Panc1 (cell line): ENCODE measurements around the gene ATP8B3. TPM values are rescaled to one million over a fixed set of nuclear protein-coding genes. Genes with fewer than 3 reads are reported as not detected.

Experiments
- ATAC-seq: fragments of 200-7000 bp; cut with Tn5 transposase; 2 replicates; pipeline ENCODE4 v1.9.1; 2020; ENCODE audit warnings: mild to moderate bottlenecking, moderate library complexity
- BruUV-seq: library from RNA; stranded (reverse); fragments of 400-500 nt; replicated peaks from 2 replicates; lab custom pipeline; 2021; lab: Mats Ljungman, UMichigan
- CTCF ChIA-PET: fragments of 300-600 bp; sonication (Branson Sonifier 250); formaldehyde crosslinking; loops from one replicate; lab custom pipeline; 2022; ENCODE audit warnings: antibody characterized with exemption; lab: Charles Lee
- POLR2A ChIA-PET: fragments of 300-600 bp; sonication (Branson Sonifier 250); formaldehyde crosslinking; loops from one replicate; lab custom pipeline; 2022; ENCODE audit warnings: antibody characterized with exemption; lab: Charles Lee
- DNase-seq: peaks from one replicate; pipeline ENCODE4 v3.0.0-alpha.2; 2010; ENCODE audit warnings: low read depth, low spot score
- H3K27ac ChIP-seq: 2 replicates; pipeline ENCODE4 v1.5.1; 2011; ENCODE audit warnings: mild to moderate bottlenecking, low read length, inconsistent platforms
- H3K27me3 ChIP-seq: fragments of 200-500 bp; sonication (Bioruptor generic); 2 replicates; pipeline ENCODE4 v1.6.0; 2014; ENCODE audit warnings: low read length, inconsistent platforms; ENCODE audit not compliant: control insufficient read depth, insufficient read depth
- H3K36me3 ChIP-seq: fragments of 200-500 bp; sonication (Bioruptor generic); 2 replicates; pipeline ENCODE4 v1.5.1; 2014; ENCODE audit warnings: inconsistent platforms, mild to moderate bottlenecking, low read length, moderate library complexity; ENCODE audit not compliant: control insufficient read depth, insufficient read depth
- H3K4me1 ChIP-seq: 2 replicates; pipeline ENCODE4 v1.5.1; 2011; ENCODE audit warnings: inconsistent platforms, mild to moderate bottlenecking, low read length, moderate library complexity; ENCODE audit not compliant: control insufficient read depth, insufficient read depth
- H3K4me3 ChIP-seq, 2 experiments: 2 replicates each; pipeline ENCODE4 v1.5.1; 2011 to 2012; ENCODE audit warnings: low read depth in 2 of 2, low read length in 2 of 2, mild to moderate bottlenecking in 2 of 2, inconsistent platforms in 1 of 2, moderate library complexity in 1 of 2
- H3K9me3 ChIP-seq: fragments of 200-500 bp; sonication (Bioruptor generic); 2 replicates; pipeline ENCODE4 v1.5.1; 2014; ENCODE audit warnings: low read depth, mild to moderate bottlenecking, inconsistent platforms, low read length, moderate library complexity; ENCODE audit not compliant: control insufficient read depth, insufficient read depth
- CTCF ChIP-seq: fragments of 450-650 bp; IDR thresholded peaks from 2 replicates; pipeline ENCODE4 v1.5.1; 2017; ENCODE audit warnings: mild to moderate bottlenecking
- POLR2AphosphoS5 ChIP-seq: IDR thresholded peaks from 2 replicates; pipeline ENCODE4 v1.6.1; 2012; ENCODE audit warnings: mild to moderate bottlenecking, low read depth, low read length, moderate library complexity
- REST ChIP-seq, 2 experiments: IDR thresholded peaks; 2 replicates each; pipeline ENCODE4 v1.6.1; 2011 to 2012; ENCODE audit warnings: low read depth in 2 of 2, control low read depth in 1 of 2, low read length in 1 of 2, mild to moderate bottlenecking in 1 of 2, moderate library complexity in 1 of 2; ENCODE audit not compliant: insufficient read depth in 1 of 2
- SIN3A ChIP-seq: IDR thresholded peaks from 2 replicates; pipeline ENCODE4 v1.6.1; 2012; ENCODE audit warnings: low read depth, mild to moderate bottlenecking, low read length, moderate library complexity, borderline replicate concordance; ENCODE audit not compliant: insufficient read depth
- TCF7L2 ChIP-seq: IDR thresholded peaks from 2 replicates; pipeline ENCODE4 v1.6.1; 2011; ENCODE audit warnings: mild to moderate bottlenecking, low read depth, low read length, inconsistent platforms
- in situ Hi-C: cut with HindIII; loops from 2 replicates; pipeline ENCODE4 v1.10.0; 2016; ENCODE audit warnings: low sequenced_read_pairs, low pct_unique_long_range_greater_than_20kb
- intact Hi-C: fragments of 100-400 bp; cut with micrococcal nuclease; formaldehyde crosslinking; loops from one replicate; pipeline ENCODE4 v1.10.0; 2022; ENCODE audit not compliant: unreplicated experiment
- total RNA-seq: library from RNA; stranded (reverse); gene quantifications from one replicate; pipeline ENCODE4 v1.2.1, GENCODE V29; 2021; ENCODE audit not compliant: unreplicated experiment

The ATP8B3 gene
- total RNA-seq, 1 experiment from 2014 or later = 67.7 TPM

- DNase-seq = no peak
- 0 out of 2 replicates have a peak, but pooled peaks have one; percentile 25 for TF ChIP-seq POLR2AphosphoS5
- TF ChIP-seq REST (IDR thresholded peaks at IDR 0.05; ENCODE audit: insufficient read depth in 1 of 2, low read depth in 2 of 2, low read length in 1 of 2) = no peak
- in situ Hi-C loops = no loop called here
- no TSS peak for BruUV-seq
- Histone ChIP-seq H3K4me3 (no peak overlapping the region), H3K27me3 (no peaks in the 10 kb centered on the region), H3K4me1 (peaks cover 16% of the 10 kb centered on the region; the same call in 1 of the 2 replicates), H3K9me3 (no peaks in the 10 kb centered on the region), H3K27ac (no peak overlapping the region), H3K36me3 (no peaks in the 10 kb centered on the region)
- no peak for ATAC-seq
- CTCF ChIA-PET = interaction anchor here (0.8 kb wide), 1 partner anchor 11 kb away, joined by 4 read pairs; no protein-coding TSS in a partner anchor
- POLR2A ChIA-PET = interaction anchor here (0.6 kb wide), 2 partner anchors 25 to 36 kb away, joined by 9 to 14 read pairs; no protein-coding TSS in a partner anchor
- intact Hi-C loops = no loop called here
These were observed 2.3 kb upstream of the ATP8B3 start for GRCh38 chr19:1814391-1814790.

DNA sequence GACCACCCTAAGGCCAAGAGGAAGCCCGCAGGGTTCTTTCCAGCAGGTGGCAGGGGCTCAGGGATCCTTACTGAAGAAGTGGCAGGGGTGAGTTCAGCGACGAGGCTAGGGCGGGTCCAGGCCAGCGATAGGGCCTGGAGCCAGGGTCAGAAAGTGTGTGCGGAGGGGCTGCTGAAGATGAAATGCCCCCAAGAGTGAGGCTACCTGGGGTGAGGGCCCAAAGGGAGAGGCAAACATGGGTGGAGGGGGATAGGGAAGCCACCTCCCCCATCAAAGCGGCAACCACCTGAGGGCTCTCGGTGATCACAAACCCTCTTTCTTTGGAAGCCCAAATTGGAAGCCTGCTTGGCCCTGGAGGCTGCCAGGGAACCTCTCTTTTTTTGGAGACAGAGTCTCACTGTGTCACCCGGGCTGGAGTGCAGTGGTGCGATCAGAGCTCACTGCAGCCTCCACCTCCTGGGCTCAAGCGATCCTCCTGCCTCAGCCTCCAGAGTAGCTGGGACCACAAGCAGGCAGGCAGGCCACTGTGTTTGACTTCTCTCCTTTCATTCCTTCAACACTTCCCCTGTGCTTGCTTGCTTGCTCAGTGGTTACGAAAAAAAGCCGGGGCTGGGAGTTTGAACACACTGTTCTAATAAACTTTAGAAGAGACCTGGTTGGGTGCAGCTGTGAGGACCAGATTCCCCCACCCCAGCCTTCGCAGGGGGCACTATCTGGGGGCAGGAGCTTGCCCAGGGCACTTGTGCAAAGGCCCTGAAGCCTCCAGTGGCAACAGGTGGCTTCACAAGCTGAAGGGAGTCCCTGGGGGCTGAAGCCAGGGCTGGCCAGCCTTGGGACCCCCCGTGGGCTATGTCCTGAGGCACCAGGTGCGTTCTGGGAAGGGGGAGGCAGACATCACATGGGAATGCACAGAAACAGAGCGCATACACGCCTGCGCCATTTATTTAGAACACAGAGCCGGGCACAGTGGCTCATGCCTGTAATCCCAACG is 1.4 kb upstream of the ATP8B3 start:
- POLR2A ChIA-PET = no interaction called here
- Histone ChIP-seq H3K4me3 (peak overlapping the region; percentile 54 to 71), H3K36me3 (no peaks in the 10 kb centered on the region), H3K9me3 (no peaks in the 10 kb centered on the region), H3K4me1 (peaks cover 16% of the 10 kb centered on the region; the same call in 1 of the 2 replicates), H3K27ac (peak overlapping the region; percentile 86), H3K27me3 (no peaks in the 10 kb centered on the region)
- DNase-seq (no peak), ATAC-seq (no peak)
- in situ Hi-C loops = no loop called here
- no TSS peak for BruUV-seq
- CTCF ChIA-PET = interaction anchor here (0.8 kb wide), 1 partner anchor 12 kb away, joined by 4 read pairs; no protein-coding TSS in a partner anchor
- intact Hi-C loops = no loop called here
- TF ChIP-seq TCF7L2 (no peak), REST (IDR thresholded peaks at IDR 0.05; ENCODE audit: insufficient read depth in 1 of 2, low read depth in 2 of 2, low read length in 1 of 2) (no peak), CTCF (no peak), SIN3A (no peak), POLR2AphosphoS5 (no peak)
